NCI-H2081 treated with DMSO at 0.1 percent for 48 hours (cell line): ENCODE measurements around the gene VANGL1.

Source experiments
- DNase-seq: peaks from one replicate; lab custom pipeline; 2025; lab: John Stamatoyannopoulos, UW

Gene VANGL1

GRCh38 chr1:115669002-115669673 lies 27.4 kb downstream of the VANGL1 start:
- DNase-seq: no peak

GRCh38 chr1:115669886-115670285 lies 28.1 kb downstream of the VANGL1 start:
- no peak for DNase-seq

GRCh38 chr1:115670476-115671175 lies 28.9 kb downstream of the VANGL1 start:
- peak; percentile 43 for DNase-seq

GRCh38 chr1:115671176-115671934 lies 29.6 kb downstream of the VANGL1 start:
- DNase-seq: no peak

GRCh38 chr1:115672224-115673009 lies 30.6 kb downstream of the VANGL1 start:
- DNase-seq: no peak

GRCh38 chr1:115676498-115677181 lies 34.9 kb downstream of the VANGL1 start:
- DNase-seq: no peak

GRCh38 chr1:115677182-115677555 lies 35.4 kb downstream of the VANGL1 start:
- DNase-seq: no peak

- DNase-seq: no peak
Observed at GRCh38 chr1:115677565-115677964, 35.8 kb downstream of the VANGL1 start.

- no peak for DNase-seq
Observed at GRCh38 chr1:115678141-115678540, 36.4 kb downstream of the VANGL1 start.

- DNase-seq: no peak
Observed at GRCh38 chr1:115679141-115679611, 37.4 kb downstream of the VANGL1 start.

GRCh38 chr1:115680730-115681111 lies 39.0 kb downstream of the VANGL1 start:
- no peak for DNase-seq

- DNase-seq: no peak
Observed at GRCh38 chr1:115682792-115683191, 41.0 kb downstream of the VANGL1 start.

GRCh38 chr1:115685029-115685705 lies 43.4 kb downstream of the VANGL1 start:
- DNase-seq: no peak

GRCh38 chr1:115687744-115688143 lies 46.0 kb downstream of the VANGL1 start:
- no peak for DNase-seq

- DNase-seq: no peak
Observed at GRCh38 chr1:115690972-115691371, 49.2 kb downstream of the VANGL1 start.

GRCh38 chr1:115692224-115692623 lies 50.5 kb downstream of the VANGL1 start:
- no peak for DNase-seq

- no peak for DNase-seq
Observed at GRCh38 chr1:115694805-115695204, 53.0 kb downstream of the VANGL1 start.

- DNase-seq: no peak
Observed at GRCh38 chr1:115697619-115698018, 55.8 kb downstream of the VANGL1 start.

GRCh38 chr1:115701090-115701489 lies 59.3 kb downstream of the VANGL1 start:
- DNase-seq: no peak

- DNase-seq: no peak
Observed at GRCh38 chr1:115702959-115703358, 61.2 kb downstream of the VANGL1 start.
